GM12878 (cell line): ENCODE results near the gene MCC. TPM values are rescaled to one million over a fixed set of nuclear protein-coding genes. Genes with fewer than 3 reads are reported as not detected.

Experiments used
- ATAC-seq: fragments of 200-7000 bp; cut with Tn5 transposase; 3 replicates; pipeline ENCODE4 v1.9.1; 2020; ENCODE audit warnings: mild to moderate bottlenecking, moderate library complexity
- BruUV-seq: library from RNA; stranded (reverse); fragments of 400-500 nt; replicated peaks from 2 replicates; lab custom pipeline; 2021; lab: Mats Ljungman, UMichigan
- CTCF ChIA-PET: fragments of 300-600 bp; sonication (Branson Sonifier 250); formaldehyde crosslinking; extraction: SDS; loops from one replicate; lab custom pipeline; 2021; ENCODE audit warnings: inconsistent platforms; lab: Yijun Ruan, JAX
- POLR2A ChIA-PET: fragments of 350-600 bp; formaldehyde crosslinking; extraction: SDS; loops from one replicate; lab custom pipeline; 2021; ENCODE audit warnings: inconsistent platforms; lab: Charles Lee
- RAD21 ChIA-PET: fragments of 300-600 bp; sonication (Branson Sonifier 250); formaldehyde crosslinking; loops from one replicate; lab custom pipeline; 2023; ENCODE audit warnings: antibody characterized with exemption; ENCODE audit not compliant: unreplicated experiment; lab: Charles Lee
- SMC1A ChIA-PET: fragments of 300-600 bp; sonication (Branson Sonifier 250); formaldehyde crosslinking; loops from one replicate; lab custom pipeline; 2023; ENCODE audit not compliant: unreplicated experiment, uncharacterized antibody; lab: Charles Lee
- DNase-seq: peaks from one replicate; pipeline ENCODE4 v3.0.0-alpha.2; 2011; ENCODE audit warnings: low read depth, low spot score
- FAIRE-seq: peaks from 3 replicates; lab custom pipeline; 2011; peaks lifted over from hg19 to GRCh38; lab: Jason Lieb, UNC
- H2AFZ ChIP-seq: 2 replicates; pipeline ENCODE4 v1.6.0; 2011; ENCODE audit warnings: low read depth, low read length, control low read depth; ENCODE audit not compliant: control insufficient read depth
- H3K27ac ChIP-seq: 2 replicates; pipeline ENCODE4 v1.5.1; 2011; ENCODE audit warnings: control low read depth; ENCODE audit not compliant: control insufficient read depth, insufficient read depth
- H3K27me3 ChIP-seq, 2 experiments: replicated peaks in 1 of 2; 2 replicates each; pipeline versions ENCODE4 v1.6.0 to v1.6.1; 2011; ENCODE audit warnings: low read length in 1 of 2; ENCODE audit not compliant: control insufficient read depth in 2 of 2, insufficient read depth in 2 of 2
- H3K36me3 ChIP-seq, 2 experiments: 2 replicates each; pipeline ENCODE4 v1.5.1; 2011; ENCODE audit warnings: low read length in 1 of 2; ENCODE audit not compliant: control insufficient read depth in 2 of 2, insufficient read depth in 2 of 2
- H3K4me1 ChIP-seq: 2 replicates; pipeline ENCODE4 v1.6.1; 2011; ENCODE audit warnings: mild to moderate bottlenecking, low read length, moderate library complexity, mixed read lengths; ENCODE audit not compliant: control insufficient read depth, insufficient read depth
- H3K4me2 ChIP-seq: 2 replicates; pipeline ENCODE4 v1.6.0; 2011; ENCODE audit warnings: control low read depth; ENCODE audit not compliant: control insufficient read depth, insufficient read depth
- H3K4me3 ChIP-seq: fragments of 200-600 bp; sonication (generic); 2 replicates; pipeline ENCODE4 v1.5.1; 2016
- H3K79me2 ChIP-seq: 2 replicates; pipeline ENCODE4 v1.6.0; 2011; ENCODE audit warnings: low read length; ENCODE audit not compliant: control insufficient read depth, insufficient read depth
- H3K9ac ChIP-seq: 2 replicates; pipeline ENCODE4 v1.8.0; 2011; ENCODE audit warnings: low read length, control low read depth, mixed read lengths; ENCODE audit not compliant: control insufficient read depth, insufficient read depth
- H3K9me3 ChIP-seq: replicated peaks from 3 replicates; pipeline ENCODE4 v1.5.1; 2011; ENCODE audit warnings: mild to moderate bottlenecking, low read length; ENCODE audit not compliant: control insufficient read depth, insufficient read depth
- H4K20me1 ChIP-seq: 2 replicates; pipeline ENCODE4 v1.6.0; 2011; ENCODE audit not compliant: control insufficient read depth, insufficient read depth
- BACH1 ChIP-seq: fragments of 450-650 bp; IDR thresholded peaks from 2 replicates; pipeline ENCODE4 v1.6.1; 2017; ENCODE audit warnings: mild to moderate bottlenecking, borderline replicate concordance
- CREB1 ChIP-seq: IDR thresholded peaks from 2 replicates; pipeline ENCODE4 v1.6.1; 2012; ENCODE audit warnings: low read depth, mild to moderate bottlenecking, inconsistent platforms
- CTCF ChIP-seq, 3 experiments: IDR thresholded peaks in 2 of 3; conservative IDR thresholded peaks in 1 of 3; 2 replicates each; pipeline ENCODE4 v1.5.1; 2011; ENCODE audit warnings: low read depth in 3 of 3, low read length in 3 of 3, mild to moderate bottlenecking in 3 of 3, control low read depth in 2 of 3, moderate library complexity in 2 of 3, inconsistent platforms in 1 of 3, mixed read lengths in 1 of 3; ENCODE audit not compliant: control insufficient read depth in 2 of 3, insufficient read depth in 1 of 3; ENCODE audit errors: extremely low read depth in 1 of 3
- EGR1 ChIP-seq, 2 experiments: IDR thresholded peaks; 1 replicate in 1 of 2; 2 replicates in 1 of 2; pipeline ENCODE4 v1.6.1; 2011 to 2012; ENCODE audit warnings: low read depth in 2 of 2, low read length in 2 of 2, borderline replicate concordance in 1 of 2, mild to moderate bottlenecking in 1 of 2, moderate library complexity in 1 of 2
- FOXM1 ChIP-seq: IDR thresholded peaks from 2 replicates; pipeline ENCODE4 v1.6.1; 2012; ENCODE audit warnings: low read depth, mild to moderate bottlenecking, inconsistent platforms, low read length, moderate library complexity
- IRF4 ChIP-seq: IDR thresholded peaks from 2 replicates; pipeline ENCODE4 v1.6.1; 2011; ENCODE audit warnings: low read depth, low read length
- IRF5 ChIP-seq: fragments of 450-650 bp; IDR thresholded peaks from 2 replicates; pipeline ENCODE4 v1.6.1; 2017; ENCODE audit warnings: borderline replicate concordance
- RAD51 ChIP-seq: fragments of 450-650 bp; IDR thresholded peaks from 2 replicates; pipeline ENCODE4 v1.6.1; 2016; ENCODE audit warnings: moderate library complexity, mild to moderate bottlenecking, inconsistent platforms
- ZBTB33 ChIP-seq: fragments of 450-650 bp; IDR thresholded peaks from 2 replicates; pipeline ENCODE4 v1.6.1; 2017; ENCODE audit warnings: mild to moderate bottlenecking
- ZBTB4 ChIP-seq: fragments of 450-650 bp; formaldehyde crosslinking; IDR thresholded peaks from 2 replicates; pipeline ENCODE4 v1.4.0; 2022; ENCODE audit warnings: mild to moderate bottlenecking, moderate library complexity
- ZNF274 ChIP-seq: IDR thresholded peaks from one replicate; pipeline ENCODE4 v1.8.0; 2011; ENCODE audit not compliant: insufficient read length, insufficient read depth
- WGBS: methylation state at CpG from one replicate; pipeline ENCODE4 v1.1.6; 2016; ENCODE audit warnings: low lambda C conversion rate; ENCODE audit not compliant: insufficient replicate concordance, insufficient coverage; ENCODE audit errors: missing lambda C conversion rate; 5-methylcytosine and 5-hydroxymethylcytosine counted together
- in situ Hi-C: fragments of 300-500 bp; cut with MboI; formaldehyde crosslinking; loops from 9 replicates; pipeline ENCODE4 v1.14.3; 2018; ENCODE audit warnings: mixed read lengths
- intact Hi-C: fragments of 100-400 bp; cut with micrococcal nuclease; formaldehyde crosslinking; loops from one replicate; pipeline ENCODE4 v1.14.2; 2022; ENCODE audit not compliant: unreplicated experiment
- polyA plus RNA-seq, 11 experiments: library from polyadenylated mRNA; depleted of rRNA in 4 of 11; unstranded in 6 of 11; stranded (reverse) in 5 of 11; fragments of >200 nt; fragmentation: Nextera tagmentation in 4 of 11; fragmentation: Illumina TruSeq in 1 of 11; extraction: Ambion mirVana in 4 of 11; extraction: Trizol in 1 of 11; gene quantifications; 1 replicate in 1 of 11; 2 replicates in 10 of 11; pipeline versions ENCODE4 v1.2.1 to v1.2.3, GENCODE V29; 2011 to 2016; ENCODE audit warnings: inconsistent platforms in 2 of 11, missing spikeins in 2 of 11, low read depth in 1 of 11
- total RNA-seq, 4 experiments: library from RNA; depleted of rRNA in 3 of 4; stranded (reverse); fragments of >200 nt in 3 of 4; fragmentation: Illumina TruSeq in 1 of 4; extraction: Trizol in 1 of 4; gene quantifications; 2 replicates each; pipeline versions ENCODE4 v1.2.1 to v1.2.3, GENCODE V29; 2013 to 2021

The MCC gene
- total and polyA plus RNA-seq, 10 of the 15 experiments (the other 5 are each of a cell fraction or from before 2014, with no cell fraction given): 0.03 to 0.86 (median 0.16) TPM

GRCh38 chr5:113166261-113166660 is 322.0 kb downstream of the MCC start (continued):
- TF ChIP-seq ZBTB4 (CRISPR knock-in tag): no peak

GRCh38 chr5:113164021-113164420 is 324.2 kb downstream of the MCC start:
- no peak overlapping the region for H3K4me2 ChIP-seq
- no peaks in the 10 kb centered on the region for H3K36me3 ChIP-seq
- intact Hi-C loops: no loop called here
- BruUV-seq: no TSS peak
- H3K79me2 ChIP-seq: no peaks in the 10 kb centered on the region
- 4% methylated on average over 1 of the region's 1 CpG for WGBS
- no peak overlapping the region for H2AFZ ChIP-seq
- TF ChIP-seq BACH1 (no peak), ZNF274 (no peak), RAD51 (no peak), CTCF (IDR thresholded peaks at IDR 0.05 in 2 of 3, conservative IDR thresholded peaks at IDR 0.05 in 1 of 3; ENCODE audit: control insufficient read depth in 2 of 3, extremely low read depth in 1 of 3, insufficient read depth in 1 of 3, low read depth in 3 of 3, low read length in 3 of 3) (no peak), EGR1 (IDR thresholded peaks at IDR 0.05; ENCODE audit: borderline replicate concordance in 1 of 2, low read depth in 2 of 2, low read length in 2 of 2) (no peak), ZBTB33 (no peak), CREB1 (no peak), IRF4 (no peak), FOXM1 (no peak), IRF5 (no peak)
- H3K9ac ChIP-seq: no peak overlapping the region
- H3K27ac ChIP-seq: no peak overlapping the region
- no peaks in the 10 kb centered on the region for H3K4me1 ChIP-seq
- ATAC-seq (no peak), FAIRE-seq (no peak), DNase-seq (no peak)
- no peaks in the 10 kb centered on the region for H4K20me1 ChIP-seq
- H3K4me3 ChIP-seq: no peak overlapping the region
- SMC1A ChIA-PET: no interaction called here
- CTCF ChIA-PET: interaction anchor here (0.5 kb wide), 1 partner anchor 67 kb away, joined by 3 read pairs; no protein-coding TSS in a partner anchor
- peaks cover 0 to 3% of the 10 kb centered on the region in 2 experiments; a peak in 1 of 4 replicates for H3K27me3 ChIP-seq
- RAD21 ChIA-PET: no interaction called here
- in situ Hi-C loops: no loop called here
- POLR2A ChIA-PET: no interaction called here
- H3K9me3 ChIP-seq: no peaks in the 10 kb centered on the region
